Tibial artery (tissue), 4 donors: Measurements from ENCODE around the gene CSDE1.
"Not testable (repeated sequence)": the region's sequence is repeated elsewhere in the genome, so short reads cannot be mapped to it uniquely, and the experiment has no call there.

ENCODE experiments used
- DNase-seq, 2 donors: peaks; one replicate each; pipeline ENCODE4 v3.0.0-alpha.2; 2019
- H3K27ac ChIP-seq, 2 donors: fragments of 200-600 bp; sonication (generic) in 1 of 2; 1 replicate in 1 of 2; 2 replicates in 1 of 2; pipeline ENCODE4 v1.5.1; 2018 to 2019; ENCODE audit warnings: mild to moderate bottlenecking in 1 of 2
- H3K27me3 ChIP-seq, 2 donors: fragments of 200-600 bp; sonication (generic) in 1 of 2; one replicate each; pipeline versions ENCODE4 v1.5.1 to v1.6.0; 2016 to 2019
- H3K36me3 ChIP-seq, 3 donors: fragments of 200-600 bp; sonication (generic) in 2 of 3; one replicate each; pipeline ENCODE4 v1.5.1; 2016 to 2019; ENCODE audit warnings: mild to moderate bottlenecking in 2 of 3
- H3K4me1 ChIP-seq, 4 donors: fragments of 200-600 bp; sonication (generic) in 2 of 4; 1 replicate in 3 of 4; 2 replicates in 1 of 4; pipeline ENCODE4 v1.5.1; 2016 to 2019
- H3K4me3 ChIP-seq, 2 donors: fragments of 200-600 bp; sonication (generic) in 1 of 2; 1 replicate in 1 of 2; 2 replicates in 1 of 2; pipeline ENCODE4 v1.5.1; 2018 to 2019; ENCODE audit warnings: mild to moderate bottlenecking in 2 of 2
- H3K9me3 ChIP-seq, 3 donors: fragments of 200-600 bp; sonication (generic) in 1 of 3; one replicate each; pipeline ENCODE4 v1.5.1; 2016 to 2019
- CTCF ChIP-seq, 2 experiments: fragments of 200-600 bp in 1 of 2; fragments of 450-650 bp in 1 of 2; IDR thresholded peaks; one replicate each; pipeline ENCODE4 v1.5.1; 2017 to 2019; ENCODE audit warnings: antibody characterized with exemption in 2 of 2, mild to moderate bottlenecking in 1 of 2, moderate library complexity in 1 of 2
- intact Hi-C: fragments of 100-400 bp; cut with DNase I; formaldehyde crosslinking; loops from one replicate; pipeline ENCODE4 v1.15.0; 2023; ENCODE audit warnings: low total_unique reads

CSDE1 gene

DNA sequence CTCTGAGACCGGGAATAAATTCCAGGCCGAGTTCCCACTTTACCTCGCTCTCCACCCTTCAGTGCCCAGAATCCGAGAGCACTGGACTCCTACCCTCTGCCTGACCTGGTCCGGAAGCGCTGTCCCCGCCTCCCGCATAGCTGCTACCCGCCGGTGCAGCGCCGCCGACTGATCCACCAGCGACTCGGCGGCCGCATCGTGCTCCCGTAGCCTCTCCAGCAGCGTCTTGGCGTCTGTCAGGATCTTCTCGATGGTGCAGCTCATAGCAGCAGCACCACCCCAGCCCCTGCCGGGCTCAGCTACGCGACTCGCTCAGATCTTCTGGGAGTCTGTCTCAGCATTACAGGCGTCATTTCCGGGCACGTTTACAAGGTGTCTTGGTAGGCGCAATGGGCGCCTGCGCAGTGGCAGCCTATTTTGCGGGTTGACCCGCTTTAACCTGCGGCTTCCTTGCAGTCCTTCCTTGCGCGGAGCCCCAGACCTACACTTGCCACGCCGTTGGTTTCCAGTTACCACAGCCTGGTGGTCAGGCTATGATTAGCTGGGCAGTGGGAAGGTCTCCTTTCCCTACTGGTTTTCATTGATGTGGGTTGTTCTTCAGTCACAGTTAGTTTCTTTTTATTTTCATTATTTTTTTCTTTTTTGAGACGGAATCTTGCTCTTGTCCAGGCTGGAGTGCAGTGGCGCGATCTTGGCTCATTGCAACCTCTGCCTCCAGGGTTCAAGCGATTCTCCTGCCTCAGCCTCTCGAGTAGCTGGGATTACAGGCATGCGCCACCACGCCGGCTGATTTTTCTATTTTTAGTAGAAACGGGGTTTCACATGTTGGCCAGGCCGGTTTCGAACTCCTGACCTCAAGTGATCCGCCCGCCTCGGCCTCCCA is 22.8 kb upstream of the CSDE1 start, which contains the start of gene SIKE1:
SIKE1 (minus strand) TSS at position 342 of the 883 bp plus-strand sequence; CDS start at position 264, 78 bp downstream.
- Histone ChIP-seq H3K9me3 (no peaks in the 10 kb centered on the region), H3K27me3 (no peaks in the 10 kb centered on the region), H3K27ac (peak within 1 kb of the TSS; percentile 75 to 97), H3K36me3 (peaks cover 7 to 30% (median 14%) of the 10 kb centered on the region in 3 donors), H3K4me1 (peaks cover 0 to 25% (median 8%) of the 10 kb centered on the region in 4 donors), H3K4me3 (peak within 1 kb of the TSS; percentile 56 to 95)
- DNase-seq: peak; percentile 92 to 93
- intact Hi-C loops: no loop called here
- TF ChIP-seq CTCF (IDR thresholded peaks at IDR 0.05): peak in 1 of 2 experiments; percentile 8

DNA sequence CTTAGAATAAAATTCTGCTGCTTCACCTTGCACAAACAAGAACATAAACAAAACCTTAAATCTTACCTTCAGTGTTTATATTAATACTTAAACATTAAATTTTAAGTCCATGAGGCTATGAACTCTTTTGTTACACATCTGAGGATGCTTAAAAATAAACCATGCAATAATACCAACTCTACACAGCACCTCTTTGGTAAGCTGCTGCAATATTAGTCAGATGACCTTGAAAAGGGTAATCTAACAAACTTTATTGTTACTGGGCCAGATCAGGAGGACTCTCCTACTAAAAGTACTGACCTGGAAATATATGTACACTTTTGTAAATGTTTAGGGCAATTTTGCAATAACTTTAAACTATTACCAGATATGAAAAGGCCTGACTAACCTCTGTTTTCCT is 21.9 kb upstream of the CSDE1 start:
- intact Hi-C loops: no loop called here
- peaks cover 0 to 25% (median 8%) of the 10 kb centered on the region in 4 donors for H3K4me1 ChIP-seq
- no peak for DNase-seq

DNA sequence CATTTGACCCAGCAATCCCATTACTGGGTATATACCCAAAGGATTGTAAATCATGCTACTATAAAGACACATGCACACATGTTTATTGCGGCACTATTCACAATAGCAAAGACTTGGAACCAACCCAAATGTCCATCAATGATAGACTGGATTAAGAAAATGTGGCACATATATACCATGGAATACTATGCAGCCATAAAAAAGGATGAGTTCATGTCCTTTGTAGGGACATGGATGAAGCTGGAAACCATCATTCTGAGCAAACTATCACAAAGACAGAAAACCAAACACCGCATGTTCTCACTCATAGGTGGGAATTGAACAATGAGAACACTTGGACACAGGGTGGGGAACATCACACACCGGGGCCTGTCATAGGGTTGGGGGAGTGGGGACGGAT is 18.9 kb upstream of the CSDE1 start:
- H3K9me3 ChIP-seq, DNase-seq, H3K4me3 ChIP-seq, H3K27ac ChIP-seq, intact Hi-C loops, H3K27me3 ChIP-seq: not testable (repeated sequence)
- Histone ChIP-seq H3K4me1 (peaks cover 0 to 25% (median 8%) of the 10 kb centered on the region in 4 donors), H3K36me3 (peaks cover 28 to 61% (median 31%) of the 10 kb centered on the region in 3 donors)

More for the DNA sequence above, 21.9 kb upstream of the CSDE1 start:
- Histone ChIP-seq H3K27ac (peak overlapping the region; percentile 75 to 97), H3K36me3 (peaks cover 16 to 38% (median 23%) of the 10 kb centered on the region in 3 donors), H3K27me3 (no peaks in the 10 kb centered on the region), H3K4me3 (peak overlapping the region; percentile 56 to 95), H3K9me3 (no peaks in the 10 kb centered on the region)
- no peak for TF ChIP-seq CTCF (IDR thresholded peaks at IDR 0.05)

- H3K4me1 ChIP-seq: no peaks in the 10 kb centered on the region
- H3K9me3 ChIP-seq: no peaks in the 10 kb centered on the region
- no peak for TF ChIP-seq CTCF (IDR thresholded peaks at IDR 0.05)
- no peaks in the 10 kb centered on the region for H3K27me3 ChIP-seq
- peaks cover 28 to 72% (median 42%) of the 10 kb centered on the region in 3 donors for H3K36me3 ChIP-seq
- intact Hi-C loops: loop anchor here (5.0 kb wide), 1 partner anchor 575 kb away; no protein-coding TSS in a partner anchor
- DNase-seq: no peak
- no peak overlapping the region for H3K27ac ChIP-seq
- H3K4me3 ChIP-seq: no peak overlapping the region
These were observed 14.2 kb upstream of the CSDE1 start for GRCh38 chr1:114771992-114772391.

DNA sequence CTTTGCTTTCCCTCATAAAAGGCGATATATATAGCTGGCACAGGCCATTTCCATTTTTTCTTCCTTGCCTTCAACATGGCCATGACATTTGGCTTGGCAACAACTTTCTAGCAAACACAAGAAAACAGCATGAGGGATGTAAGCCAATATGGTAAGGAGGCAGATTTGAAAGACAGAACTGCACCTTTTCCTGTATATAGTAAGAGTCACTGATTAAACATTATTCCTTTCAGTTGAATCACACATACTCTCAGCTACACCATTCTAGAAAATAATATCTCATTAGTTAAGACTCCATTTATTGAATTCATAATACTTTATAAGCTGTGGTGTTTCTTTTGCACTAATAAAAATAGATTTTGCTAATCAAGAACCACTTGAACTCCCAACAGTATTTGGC is 13.2 kb upstream of the CSDE1 start:
- no peak overlapping the region for H3K4me3 ChIP-seq
- no peaks in the 10 kb centered on the region for H3K27me3 ChIP-seq
- no peak for DNase-seq
- intact Hi-C loops: loop anchor here (5.0 kb wide), 1 partner anchor 574 kb away; no protein-coding TSS in a partner anchor
- H3K9me3 ChIP-seq: no peaks in the 10 kb centered on the region
- H3K4me1 ChIP-seq: no peaks in the 10 kb centered on the region
- H3K36me3 ChIP-seq: peaks cover 24 to 66% (median 37%) of the 10 kb centered on the region in 3 donors
- H3K27ac ChIP-seq: no peak overlapping the region
- no peak for TF ChIP-seq CTCF (IDR thresholded peaks at IDR 0.05)

GRCh38 chr1:114764689-114765088 is 6.9 kb upstream of the CSDE1 start:
- H3K27me3 ChIP-seq: no peaks in the 10 kb centered on the region
- H3K4me3 ChIP-seq: no peak overlapping the region
- no peaks in the 10 kb centered on the region for H3K9me3 ChIP-seq
- TF ChIP-seq CTCF (IDR thresholded peaks at IDR 0.05): no peak
- intact Hi-C loops: no loop called here
- no peak for DNase-seq
- no peak overlapping the region for H3K27ac ChIP-seq
- no peaks in the 10 kb centered on the region for H3K4me1 ChIP-seq
- H3K36me3 ChIP-seq: peaks cover 0 to 11% (median under 1%) of the 10 kb centered on the region in 3 donors
